Pons (tissue), 1 donor: ENCODE results near the gene ANKMY1.
"Not testable (repeated sequence)": the region's sequence is repeated elsewhere in the genome, so short reads cannot be mapped to it uniquely, and the experiment has no call there.

Experiments used
- DNase-seq: peaks from one replicate; pipeline ENCODE4 v3.0.0-alpha.2; 2016; ENCODE audit warnings: low spot score

The ANKMY1 gene

DNA sequence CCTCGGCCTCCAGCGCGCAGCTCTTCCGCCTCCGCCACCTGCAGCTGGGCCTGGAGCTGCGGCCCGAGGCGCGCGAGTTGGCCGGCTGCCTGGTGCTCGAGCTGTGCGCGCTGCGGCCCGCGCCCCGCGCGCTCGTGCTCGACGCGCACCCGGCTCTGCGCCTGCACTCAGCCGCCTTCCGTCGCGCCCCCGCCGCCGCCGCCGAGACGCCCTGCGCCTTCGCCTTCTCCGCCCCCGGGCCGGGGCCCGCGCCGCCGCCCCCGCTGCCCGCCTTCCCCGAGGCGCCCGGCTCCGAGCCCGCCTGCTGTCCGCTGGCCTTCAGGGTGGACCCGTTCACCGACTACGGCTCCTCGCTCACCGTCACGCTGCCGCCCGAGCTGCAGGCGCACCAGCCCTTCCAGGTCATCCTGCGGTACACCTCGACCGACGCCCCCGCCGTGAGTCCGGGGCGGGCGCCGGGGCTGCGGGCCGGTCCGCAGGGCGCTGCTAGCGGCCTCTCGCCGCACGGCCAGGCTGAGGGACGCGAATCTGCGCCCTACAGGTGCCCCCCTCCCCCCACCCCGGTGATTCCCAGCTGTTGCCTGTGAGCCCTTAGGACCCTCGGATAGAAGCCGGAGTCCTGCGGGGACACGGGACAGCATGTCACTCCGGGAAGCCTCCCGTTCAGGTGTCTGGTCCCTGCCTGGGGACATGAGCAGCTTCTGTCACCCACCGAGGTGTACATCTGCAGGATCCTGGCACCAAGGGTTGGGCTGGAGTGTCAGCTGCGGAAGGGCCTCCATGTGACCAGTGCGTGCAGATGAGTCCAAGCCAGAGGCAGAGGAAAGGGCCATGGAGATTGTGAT lies 11.1 kb upstream of the ANKMY1 start:
- DNase-seq: no peak

DNA sequence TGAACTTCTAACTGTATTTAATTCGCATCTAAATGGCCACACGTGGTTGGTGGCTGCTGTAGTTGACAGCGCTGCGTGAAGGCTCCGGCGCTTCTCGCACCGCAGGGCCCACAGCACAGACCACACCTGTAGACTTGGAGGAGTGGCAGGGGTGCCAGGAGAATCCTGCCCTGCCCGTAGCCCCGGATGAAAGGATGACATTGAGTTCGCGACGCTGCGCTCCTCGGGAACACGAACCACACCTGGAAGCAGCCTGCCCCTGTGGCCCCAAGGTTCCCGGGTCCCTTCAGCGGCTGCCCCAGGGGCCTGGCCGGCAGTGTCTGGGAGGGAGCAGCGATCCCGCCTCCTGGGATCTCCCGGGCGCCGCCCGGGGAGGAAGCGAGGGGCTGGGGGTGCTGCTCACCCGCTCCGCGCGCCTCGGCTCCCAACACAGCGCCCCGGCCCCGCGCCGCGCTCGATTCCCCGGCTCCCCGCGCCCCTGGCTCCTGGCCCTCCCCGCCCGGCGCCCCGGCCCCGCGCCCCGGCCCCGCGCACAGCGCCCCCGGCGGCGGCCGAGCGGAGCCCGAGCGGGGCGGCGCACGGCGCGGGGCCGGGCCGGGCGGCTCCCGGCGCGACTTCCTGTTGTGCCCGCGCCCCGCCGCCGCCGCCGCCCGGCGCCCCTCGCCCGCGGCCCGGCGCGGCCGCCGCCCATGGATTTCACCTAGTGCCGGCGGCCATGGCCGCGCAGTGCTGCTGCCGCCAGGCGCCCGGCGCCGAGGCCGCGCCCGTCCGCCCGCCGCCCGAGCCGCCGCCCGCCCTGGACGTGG lies 10.3 kb upstream of the ANKMY1 start, which contains the start of gene RNPEPL1:
Gene RNPEPL1 (plus strand): TSS at position 613 of the 806 bp plus-strand sequence. CDS start 103 bp downstream, at position 716.
- DNase-seq: peak; percentile 34

DNA sequence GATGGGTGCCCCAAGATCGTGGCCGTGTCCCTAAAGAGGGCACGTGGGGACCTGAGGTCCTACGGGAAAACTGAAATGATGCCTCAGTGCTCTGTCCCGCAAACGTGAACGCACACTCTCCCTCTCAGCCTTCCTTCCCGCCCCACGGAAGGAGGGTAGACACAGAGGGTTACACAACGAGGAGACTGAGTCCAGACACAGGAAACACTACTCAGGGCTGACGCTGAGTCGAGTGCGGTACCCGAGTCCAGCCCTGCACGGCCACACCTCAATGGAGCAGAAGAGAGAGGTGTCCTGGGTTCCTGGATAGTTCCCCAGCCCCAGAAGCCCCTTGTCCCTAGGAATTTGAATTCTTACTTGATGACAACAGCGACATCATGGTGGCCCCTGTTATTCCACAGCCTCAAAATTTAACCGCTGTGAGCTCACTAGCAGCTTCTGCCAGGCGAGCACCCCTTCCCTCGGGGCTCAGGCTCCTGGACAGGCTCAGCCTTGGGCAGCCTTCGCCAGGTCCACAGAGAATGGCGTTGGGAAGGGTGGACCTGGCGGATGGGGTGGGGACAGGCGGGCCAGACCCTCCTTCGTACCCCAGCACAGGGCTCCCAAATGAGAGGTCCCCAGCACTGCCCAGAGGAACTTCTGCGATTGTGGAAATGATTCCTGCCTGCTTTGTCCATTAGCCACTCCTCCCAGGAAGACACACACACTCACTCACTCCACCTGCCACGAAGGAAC lies 9.5 kb upstream of the ANKMY1 start:
- no peak for DNase-seq

DNA sequence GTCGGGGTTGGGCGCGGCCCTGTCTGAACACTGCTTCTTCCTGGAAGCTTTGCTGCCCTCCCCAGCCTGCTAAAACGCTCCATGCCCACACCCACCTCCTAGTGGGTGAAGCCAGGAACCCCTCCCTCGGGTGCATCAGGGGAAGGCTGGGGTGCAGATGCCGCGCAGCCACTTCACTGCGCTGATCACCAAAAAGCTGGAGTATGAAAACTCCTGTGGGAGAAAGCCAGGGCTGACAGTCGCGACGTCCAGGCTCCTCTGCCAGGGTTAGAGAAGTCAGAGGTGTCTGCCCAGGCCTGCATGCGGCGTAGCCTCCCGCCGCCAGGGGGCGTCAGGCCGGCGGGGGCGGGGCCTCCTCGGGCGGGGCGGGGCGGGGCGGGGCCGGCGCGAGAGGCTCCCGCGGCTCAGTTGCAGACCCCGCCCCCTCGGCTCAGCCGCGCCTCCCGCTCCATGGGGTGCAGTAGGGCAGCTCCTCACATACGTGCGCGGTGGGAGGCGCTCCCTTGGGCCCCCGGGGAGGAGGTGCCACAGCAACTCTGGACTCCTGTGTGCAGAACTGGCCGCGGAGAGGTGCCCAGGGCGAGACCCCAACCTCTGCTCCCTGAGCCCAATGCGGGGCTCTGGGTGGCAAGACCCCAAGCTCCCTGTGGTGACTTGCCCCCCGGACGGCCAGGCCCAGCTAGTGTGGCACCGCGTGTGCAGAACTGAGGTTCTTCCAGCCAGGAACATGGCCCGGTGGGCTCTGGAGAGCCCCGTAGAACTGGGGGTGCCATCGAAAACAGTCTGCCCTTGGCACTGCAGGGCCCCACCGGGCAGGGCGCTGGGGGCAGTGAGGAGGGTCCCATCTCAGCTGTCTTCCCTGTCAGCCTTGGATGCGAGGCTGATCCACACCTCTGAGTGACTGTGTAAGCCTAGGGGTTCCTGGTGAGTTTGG lies 8.7 kb upstream of the ANKMY1 start:
- peak; percentile 81 for DNase-seq

DNA sequence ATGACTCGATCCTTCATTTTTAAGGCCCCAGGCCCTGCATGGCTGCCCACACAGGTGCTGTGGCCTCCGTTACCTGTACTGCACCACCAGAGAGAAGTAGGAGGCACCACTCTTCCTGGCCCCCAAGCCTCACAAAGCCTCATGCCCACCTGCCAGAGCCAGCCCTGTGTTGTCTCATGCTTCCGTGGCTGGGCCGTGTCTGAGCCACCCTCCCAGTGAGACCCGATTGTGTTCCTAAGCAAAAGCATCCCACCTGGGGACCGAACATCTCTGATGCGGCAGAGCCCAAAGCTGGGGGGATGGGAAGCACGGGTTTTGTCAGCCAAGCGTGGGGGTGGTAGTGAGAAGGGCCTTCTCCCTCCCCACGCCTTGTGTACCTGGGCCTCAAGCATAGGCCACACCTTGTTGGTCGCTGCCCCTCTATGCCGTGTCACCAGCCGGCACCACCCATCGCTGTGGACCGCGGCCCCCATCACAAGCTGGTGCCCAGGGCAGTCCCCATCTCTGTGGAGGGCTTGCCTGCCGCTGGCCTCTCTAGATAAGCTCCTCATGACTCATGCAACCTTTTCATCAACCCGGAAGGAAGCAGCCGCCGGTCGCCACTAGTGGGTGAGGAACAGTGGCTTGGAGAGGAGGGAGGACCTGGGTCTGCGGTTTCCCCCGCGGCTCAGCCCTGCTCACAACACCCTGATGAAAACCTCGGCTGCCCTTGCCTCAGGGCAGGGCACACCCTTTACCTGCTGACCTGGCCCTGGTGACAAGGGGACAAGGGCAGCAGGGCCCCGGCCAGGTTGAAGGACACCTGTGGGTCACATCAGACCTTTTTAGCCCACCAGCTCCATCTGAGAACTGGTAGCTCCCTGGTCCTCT lies 7.8 kb upstream of the ANKMY1 start:
- peak; percentile 39 for DNase-seq

DNA sequence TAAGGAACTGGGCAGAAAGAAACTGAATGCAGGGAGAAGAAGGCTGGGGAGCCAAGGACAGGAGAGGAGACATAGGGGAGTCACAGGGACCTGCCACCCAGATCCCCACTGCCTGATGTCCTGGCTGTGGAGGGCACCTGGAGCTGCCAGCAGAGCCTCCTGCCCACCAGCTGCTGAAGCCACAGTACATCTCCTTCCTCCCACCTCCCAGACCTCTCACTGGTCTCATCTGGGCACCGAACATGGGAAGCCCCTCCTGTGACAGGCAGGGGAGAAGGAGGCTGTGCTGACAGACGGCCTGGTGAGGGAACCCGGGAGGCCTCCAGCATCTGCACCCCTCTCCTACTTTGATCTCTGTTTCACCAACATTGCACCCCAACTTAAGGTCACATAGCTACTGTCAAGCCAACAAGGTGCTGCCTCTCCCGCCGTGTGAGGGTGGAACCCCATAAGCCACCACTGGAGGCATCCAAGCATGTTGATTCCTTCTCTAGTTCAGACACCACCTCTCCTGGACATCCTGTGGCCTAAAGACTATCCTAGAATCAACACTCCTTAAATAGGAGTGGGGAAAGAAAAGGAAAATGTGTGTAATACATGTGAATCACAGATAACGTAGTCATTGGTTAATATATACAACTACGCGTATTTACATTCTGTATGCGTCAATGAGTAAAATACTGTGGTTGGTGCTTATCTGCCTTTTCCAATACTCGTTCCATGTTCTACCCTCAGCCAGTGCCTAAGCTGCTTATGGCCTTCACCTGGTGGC lies 7.0 kb upstream of the ANKMY1 start:
- no peak for DNase-seq

DNA sequence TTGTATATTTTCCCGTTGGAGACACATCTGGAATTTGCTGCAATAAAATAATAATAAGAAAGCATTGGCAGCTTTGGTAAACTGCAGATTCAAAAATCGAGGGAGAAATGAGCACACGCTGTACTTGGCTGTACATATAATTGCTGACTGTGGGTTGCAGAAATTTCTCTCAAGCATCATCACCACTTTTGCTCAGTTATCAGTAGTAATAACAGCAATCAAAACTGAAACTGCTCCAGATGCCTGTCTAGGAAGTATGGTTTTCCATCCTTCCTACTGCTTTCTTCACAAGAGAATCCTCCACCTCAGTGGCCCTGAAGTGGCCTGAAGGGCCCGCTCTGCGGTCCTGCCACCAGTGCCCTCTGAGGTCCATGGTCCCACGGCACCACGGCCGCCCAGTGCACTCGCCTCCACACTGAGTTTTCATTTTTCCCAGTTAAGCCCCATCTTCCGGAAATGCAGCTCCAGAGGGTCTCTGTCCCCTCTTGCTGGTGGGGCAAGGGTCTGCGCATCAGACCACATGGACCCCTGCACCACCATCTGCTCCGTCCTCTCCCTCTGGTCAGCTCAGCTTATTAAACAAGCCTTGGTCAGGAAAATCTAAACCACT lies 6.3 kb upstream of the ANKMY1 start:
- DNase-seq: no peak

DNA sequence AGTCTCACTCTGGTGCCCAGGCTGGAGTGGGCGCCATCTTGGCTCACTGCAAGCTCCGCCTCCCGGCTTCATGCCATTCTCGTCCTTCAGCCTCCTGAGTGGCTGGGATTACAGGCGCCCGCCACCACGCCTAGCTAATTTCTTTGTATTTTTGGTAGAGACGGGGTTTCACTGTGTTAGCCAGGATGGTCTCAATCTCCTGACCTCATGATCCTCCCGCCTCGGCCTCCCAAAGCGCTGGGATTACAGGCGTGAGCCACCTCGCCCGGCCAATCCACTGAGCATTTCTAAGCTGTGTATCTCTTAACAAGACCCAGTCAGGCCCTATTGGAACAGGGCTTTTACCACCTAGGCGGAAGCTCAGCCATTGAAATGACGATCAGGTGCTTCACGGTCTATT lies 5.4 kb upstream of the ANKMY1 start:
- not testable (repeated sequence) for DNase-seq

DNA sequence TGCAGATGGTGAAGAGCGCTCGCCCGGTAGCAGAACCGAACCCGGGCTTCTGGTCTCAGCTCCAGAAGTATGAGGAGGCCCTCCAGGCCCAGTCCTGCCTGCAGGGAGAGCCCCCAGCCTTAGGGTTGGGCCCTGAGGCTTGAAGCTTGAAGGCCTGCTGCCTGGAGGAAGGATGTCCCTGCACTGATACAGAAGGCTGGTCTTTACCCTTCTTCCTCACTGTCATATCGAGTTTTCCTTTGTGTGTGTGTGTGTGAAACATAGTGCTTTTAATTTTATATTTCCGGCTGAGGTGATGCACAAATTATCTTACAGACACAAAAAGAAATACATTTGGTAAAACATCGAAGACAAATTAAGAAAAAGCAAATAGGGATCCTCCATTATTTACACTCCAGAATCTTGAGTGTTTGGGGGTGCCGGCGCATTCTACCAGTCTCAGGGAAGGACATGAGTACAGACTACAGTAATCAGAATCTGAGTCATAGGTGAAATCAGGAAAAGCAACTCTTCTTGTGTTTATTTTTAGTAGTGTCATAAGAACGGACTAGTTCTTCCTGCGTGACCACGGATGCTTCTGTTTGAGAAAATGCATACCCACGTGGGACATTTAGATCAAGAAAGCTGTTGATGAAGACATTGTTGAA lies 3.7 kb upstream of the ANKMY1 start:
- DNase-seq: peak; percentile 73

DNA sequence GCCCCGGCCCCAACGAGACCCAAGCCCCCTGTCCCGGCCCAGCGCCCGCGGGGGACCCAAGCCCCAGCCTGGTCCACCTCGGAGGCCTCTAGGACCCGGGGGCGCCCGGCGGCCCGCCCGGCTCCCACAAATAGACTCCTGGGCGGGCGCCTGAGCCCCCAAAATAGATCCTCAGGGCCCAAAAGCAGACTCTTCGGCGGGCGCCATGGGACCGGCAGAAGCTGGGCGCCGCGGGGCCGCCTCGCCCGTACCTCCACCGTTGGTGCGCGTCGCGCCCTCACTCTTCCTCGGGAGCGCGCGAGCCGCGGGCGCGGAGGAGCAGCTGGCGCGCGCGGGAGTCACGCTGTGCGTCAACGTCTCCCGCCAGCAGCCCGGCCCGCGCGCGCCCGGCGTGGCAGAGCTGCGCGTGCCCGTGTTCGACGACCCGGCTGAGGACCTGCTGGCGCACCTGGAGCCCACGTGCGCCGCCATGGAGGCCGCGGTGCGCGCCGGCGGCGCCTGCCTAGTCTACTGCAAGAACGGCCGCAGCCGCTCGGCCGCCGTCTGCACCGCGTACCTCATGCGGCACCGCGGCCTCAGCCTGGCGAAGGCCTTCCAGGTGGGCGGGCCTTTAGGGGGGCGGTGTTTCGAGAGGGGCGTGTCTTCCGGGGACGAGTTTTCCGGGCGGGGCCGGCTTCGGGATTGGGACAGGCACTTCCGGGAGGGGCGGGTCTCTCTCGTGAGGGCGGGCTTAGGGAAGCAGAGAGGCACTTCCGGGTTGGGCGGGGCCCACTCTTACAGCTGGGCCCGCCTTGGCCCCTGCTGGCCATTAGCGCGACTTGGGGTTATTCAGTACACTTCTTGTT lies 2.9 kb upstream of the ANKMY1 start:
- DNase-seq: peak; percentile 99

DNA sequence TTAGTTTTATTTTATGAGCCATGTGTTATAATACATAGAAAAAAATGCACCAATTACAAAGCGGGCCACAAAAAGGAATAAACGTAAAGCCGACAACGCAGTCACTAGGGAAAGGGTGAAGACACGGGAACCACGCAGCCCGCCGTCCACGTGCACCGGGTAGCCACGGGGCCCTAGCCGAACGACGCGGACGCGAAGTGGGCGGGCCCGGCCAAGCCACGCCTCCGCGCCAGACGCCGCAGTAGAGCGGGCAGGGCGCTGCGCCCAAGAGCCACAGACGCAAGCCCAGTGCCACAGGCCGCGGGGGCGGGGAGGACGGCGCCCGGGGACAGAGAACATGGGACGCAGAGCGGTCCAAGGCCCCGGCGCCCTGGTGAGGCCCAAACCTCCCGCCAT lies 2.3 kb upstream of the ANKMY1 start, which contains the start of gene DUSP28:
Gene DUSP28 (plus strand): TSS at position 274 of the 396 bp plus-strand sequence. CDS start 328 bp downstream, outside the sequence.
- peak; percentile 84 for DNase-seq

DNA sequence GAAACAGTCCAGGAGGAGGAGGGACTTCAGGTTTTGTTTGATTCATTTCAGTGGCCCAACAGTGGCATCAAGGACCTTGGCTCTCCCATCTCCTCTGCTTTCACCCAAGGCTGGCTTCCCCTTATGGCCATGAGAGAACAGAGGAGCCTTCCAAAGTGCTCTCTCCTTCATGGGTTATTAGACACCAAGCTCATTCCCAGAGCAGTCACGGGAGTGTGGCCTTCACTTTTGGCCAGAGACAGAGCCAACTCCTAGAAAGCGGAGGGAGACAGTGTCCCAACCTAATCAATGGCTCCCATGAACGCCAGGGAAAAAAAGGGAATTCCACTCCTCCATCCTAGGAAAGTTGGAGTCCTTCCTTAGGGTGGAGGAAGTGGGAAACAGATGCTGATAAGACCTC lies 1.5 kb upstream of the ANKMY1 start:
- DNase-seq: no peak

DNA sequence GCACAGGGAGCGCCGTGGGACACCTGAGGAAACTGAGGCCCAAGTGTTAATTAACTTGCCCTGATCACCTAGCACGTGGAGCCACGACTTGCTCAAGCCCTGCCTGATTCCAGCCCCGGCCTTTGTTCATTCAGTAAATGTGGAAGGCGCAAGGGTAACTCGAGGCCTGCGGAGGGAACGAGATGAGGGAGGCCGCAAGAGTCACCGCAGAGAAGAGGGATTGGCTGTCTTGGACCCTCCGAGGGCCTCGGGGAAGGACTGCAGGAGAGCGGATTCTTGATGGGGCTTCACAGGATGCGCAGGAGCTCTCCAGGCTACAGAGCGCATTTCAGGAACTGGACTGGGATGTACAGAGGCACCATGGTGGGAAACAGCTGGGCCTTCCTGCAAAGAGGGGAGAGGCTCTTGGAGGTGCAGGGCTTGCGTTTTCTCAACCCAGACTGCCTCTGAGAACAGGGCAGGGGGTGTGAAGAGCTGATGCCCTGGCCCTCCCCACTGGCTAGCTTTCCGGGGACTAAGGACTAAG lies 511 bp upstream of the ANKMY1 start:
- no peak for DNase-seq

DNA sequence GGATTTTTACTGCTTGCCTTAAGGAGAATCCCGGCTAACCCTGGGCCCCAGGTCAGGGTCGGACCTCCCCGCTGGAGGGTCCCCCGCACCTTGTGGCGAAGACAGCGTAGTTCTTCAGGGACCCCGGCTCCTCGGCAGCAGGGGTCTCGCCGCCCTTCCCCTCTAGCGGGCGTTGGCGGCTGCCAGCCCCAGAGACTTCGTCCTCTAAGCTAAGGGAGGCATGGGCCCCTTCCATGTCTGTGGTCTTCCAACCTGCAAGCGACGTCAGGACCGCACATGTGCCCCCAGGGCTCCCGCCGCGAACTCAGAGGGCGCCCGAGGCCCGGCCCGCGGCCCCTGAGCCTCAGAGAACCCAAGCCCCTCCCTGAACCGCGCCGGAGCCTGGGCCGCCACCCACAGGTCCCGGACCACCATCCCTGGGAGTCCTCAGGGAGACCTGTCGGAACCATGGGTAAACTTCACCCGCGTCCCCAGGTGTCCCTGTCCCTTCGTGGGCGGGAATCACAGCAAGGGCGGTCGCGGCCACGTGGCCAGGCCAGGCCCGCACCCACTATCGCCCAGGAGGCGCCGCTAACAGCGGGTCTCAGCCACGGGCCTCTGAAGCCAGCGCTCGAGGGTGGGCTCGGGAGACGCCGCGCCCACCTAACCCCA lies 562 bp downstream of the ANKMY1 start:
- DNase-seq: no peak

DNA sequence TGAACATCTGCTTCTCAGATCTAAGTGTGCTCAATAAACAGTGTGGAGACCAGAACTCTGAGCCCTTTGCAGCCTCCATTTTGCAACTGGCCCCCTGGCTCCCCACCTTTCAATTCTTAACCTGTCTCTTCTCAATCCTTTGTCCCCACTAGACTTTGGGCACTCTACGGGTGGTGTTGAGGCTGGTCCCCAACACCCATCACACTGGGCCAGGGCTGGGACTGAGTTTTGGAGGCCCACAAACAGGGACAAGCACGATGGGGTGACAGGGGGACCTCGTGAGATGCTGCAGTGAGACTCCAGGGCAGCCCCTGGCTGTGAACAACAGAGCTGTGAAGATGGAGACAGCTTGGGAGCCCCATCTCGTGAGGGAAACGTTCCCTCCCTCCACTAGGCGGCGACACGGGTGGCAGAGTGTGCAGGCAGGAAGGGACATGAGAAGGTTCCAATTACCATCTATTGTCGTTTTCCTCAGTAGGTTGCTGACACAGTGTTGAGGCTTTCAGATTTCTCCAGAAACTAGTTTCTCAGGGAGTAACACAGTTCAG lies 1.2 kb downstream of the ANKMY1 start:
- no peak for DNase-seq

DNA sequence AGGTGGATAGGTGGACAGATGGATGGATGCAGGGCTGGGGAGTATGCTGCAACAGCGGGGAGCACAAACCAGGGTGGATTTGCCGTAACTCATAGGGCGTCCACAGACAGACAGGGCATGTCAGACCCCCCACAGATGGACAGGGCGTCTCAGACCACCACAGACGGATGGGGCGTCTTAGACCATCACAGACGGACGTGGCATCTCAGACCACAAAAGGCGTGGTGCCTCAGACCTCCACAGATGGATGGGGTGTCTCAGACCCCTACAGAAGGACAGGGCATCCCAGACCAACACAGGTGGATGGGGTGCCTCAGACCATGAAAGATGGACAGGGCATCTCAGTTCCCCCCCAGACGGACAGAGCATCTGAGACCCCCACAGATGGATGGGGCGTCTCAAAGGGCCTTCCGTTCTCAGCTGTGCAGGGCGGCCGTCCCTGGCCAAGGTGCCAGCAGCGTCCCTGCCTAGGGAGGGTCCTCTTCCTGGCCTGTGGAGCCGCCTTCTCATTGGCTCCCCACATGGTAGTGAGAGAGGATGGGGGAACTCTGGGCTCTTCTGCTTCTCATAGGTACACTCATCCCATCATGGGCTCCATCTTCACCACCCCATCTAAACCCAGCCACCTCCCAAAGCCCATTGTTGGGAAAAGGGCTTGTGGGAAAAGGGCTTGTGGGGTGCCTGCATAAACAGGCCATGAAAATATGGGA lies 2.1 kb downstream of the ANKMY1 start:
- DNase-seq: no peak
